OCI-LY7 (cell line): Measurements from ENCODE around the gene IMMP2L. TPM values are rescaled to one million over a fixed set of nuclear protein-coding genes. Genes with fewer than 3 reads are reported as not detected.

Experiments
- BruUV-seq: library from RNA; stranded (reverse); fragments of 400-500 nt; replicated peaks from 2 replicates; lab custom pipeline; 2021; lab: Mats Ljungman, UMichigan
- CTCF ChIA-PET: fragments of 300-600 bp; sonication (Branson Sonifier 250); formaldehyde crosslinking; loops from one replicate; lab custom pipeline; 2022; ENCODE audit warnings: antibody characterized with exemption; ENCODE audit not compliant: unreplicated experiment; lab: Charles Lee
- POLR2A ChIA-PET: fragments of 300-600 bp; sonication (Branson Sonifier 250); formaldehyde crosslinking; loops from one replicate; lab custom pipeline; 2022; ENCODE audit warnings: antibody characterized with exemption; lab: Charles Lee
- DNase-seq: peaks from one replicate; pipeline ENCODE4 v3.0.0-alpha.2; 2015; ENCODE audit warnings: low spot score
- H2AFZ ChIP-seq: fragments of 200-600 bp; sonication (generic), shearing (Covaris generic); 2 replicates; pipeline ENCODE4 v1.6.1; 2014; ENCODE audit warnings: mild to moderate bottlenecking, antibody characterized with exemption, low read length, moderate library complexity
- H3K27ac ChIP-seq: fragments of 200-600 bp; sonication (generic); 2 replicates; pipeline ENCODE4 v1.5.1; 2014; ENCODE audit warnings: mixed run types, low read depth, mild to moderate bottlenecking, moderate library complexity, low read length, inconsistent platforms; ENCODE audit not compliant: poor library complexity, severe bottlenecking
- H3K36me3 ChIP-seq: fragments of 200-600 bp; sonication (generic); 2 replicates; pipeline ENCODE4 v1.6.1; 2014; ENCODE audit warnings: mild to moderate bottlenecking, antibody characterized with exemption, low read length, moderate library complexity, mixed read lengths; ENCODE audit not compliant: insufficient read depth
- H3K4me1 ChIP-seq: fragments of 200-600 bp; sonication (generic); 2 replicates; pipeline ENCODE4 v1.5.1; 2014; ENCODE audit warnings: mild to moderate bottlenecking, low read length; ENCODE audit not compliant: insufficient read depth, poor library complexity, severe bottlenecking
- H3K4me2 ChIP-seq: fragments of 200-600 bp; sonication (generic); 2 replicates; pipeline ENCODE4 v1.6.1; 2014; ENCODE audit warnings: mild to moderate bottlenecking, low read length
- H3K4me3 ChIP-seq: fragments of 200-600 bp; sonication (generic); 2 replicates; pipeline ENCODE4 v1.5.1; 2014; ENCODE audit warnings: mild to moderate bottlenecking, low read depth, low read length; ENCODE audit not compliant: poor library complexity, severe bottlenecking
- H3K79me2 ChIP-seq: fragments of 200-600 bp; sonication (generic); 2 replicates; pipeline ENCODE4 v1.6.1; 2016; ENCODE audit warnings: low read depth, mild to moderate bottlenecking, low read length, moderate library complexity, mixed read lengths; ENCODE audit not compliant: insufficient read depth
- H3K9me2 ChIP-seq: fragments of 200-600 bp; sonication (generic); 2 replicates; pipeline ENCODE4 v1.6.1; 2016; ENCODE audit warnings: mild to moderate bottlenecking, low read length, mixed read lengths; ENCODE audit not compliant: insufficient read depth
- H3K9me3 ChIP-seq: fragments of 200-600 bp; sonication (generic); 2 replicates; pipeline ENCODE4 v1.6.1; 2014; ENCODE audit warnings: mild to moderate bottlenecking, mixed run types, low read length, mixed read lengths
- H4K20me1 ChIP-seq: fragments of 200-600 bp; sonication (generic); 2 replicates; pipeline ENCODE4 v1.6.1; 2014; ENCODE audit warnings: mild to moderate bottlenecking, antibody characterized with exemption, low read length, moderate library complexity, mixed read lengths; ENCODE audit not compliant: insufficient read depth
- EZH2phosphoT487 ChIP-seq: fragments of 200-600 bp; sonication (generic); IDR thresholded peaks from 2 replicates; pipeline ENCODE4 v1.6.1; 2018; ENCODE audit warnings: low read depth, borderline replicate concordance, mild to moderate bottlenecking, mixed run types, antibody characterized with exemption, low read length, moderate library complexity, mixed read lengths
- intact Hi-C: fragments of 100-400 bp; cut with micrococcal nuclease; formaldehyde crosslinking; loops from one replicate; pipeline ENCODE4 v1.10.0; 2022; ENCODE audit not compliant: unreplicated experiment
- total RNA-seq, 2 experiments: library from RNA; depleted of rRNA in 1 of 2; stranded (reverse); fragments of >200 nt in 1 of 2; shearing (Covaris generic) in 1 of 2; gene quantifications; 2 replicates each; pipeline ENCODE4 v1.2.3, GENCODE V29; 2014 to 2022
- TF ChIP-seq, protein P1 (sequence below): fragments of 200-600 bp; sonication (generic); conservative IDR thresholded peaks from 2 replicates; pipeline ENCODE4 v1.5.1; 2014; ENCODE audit warnings: mild to moderate bottlenecking, antibody characterized with exemption, low read length, moderate library complexity, mixed read lengths

The IMMP2L gene
- total RNA-seq, 2 experiments from 2014 or later: 8.0 to 25.4 TPM

GRCh38 chr7:111067251-111067650 lies 495.0 kb downstream of the IMMP2L start:
- intact Hi-C loops: no loop called here
- Histone ChIP-seq H3K9me2 (no peaks in the 10 kb centered on the region), H2AFZ (no peak overlapping the region), H3K4me3 (no peak overlapping the region), H4K20me1 (no peaks in the 10 kb centered on the region), H3K4me1 (no peaks in the 10 kb centered on the region), H3K4me2 (no peak overlapping the region), H3K27ac (no peak overlapping the region), H3K36me3 (no peaks in the 10 kb centered on the region), H3K9me3 (no peaks in the 10 kb centered on the region), H3K79me2 (no peaks in the 10 kb centered on the region)
- TF ChIP-seq, protein P1, sequence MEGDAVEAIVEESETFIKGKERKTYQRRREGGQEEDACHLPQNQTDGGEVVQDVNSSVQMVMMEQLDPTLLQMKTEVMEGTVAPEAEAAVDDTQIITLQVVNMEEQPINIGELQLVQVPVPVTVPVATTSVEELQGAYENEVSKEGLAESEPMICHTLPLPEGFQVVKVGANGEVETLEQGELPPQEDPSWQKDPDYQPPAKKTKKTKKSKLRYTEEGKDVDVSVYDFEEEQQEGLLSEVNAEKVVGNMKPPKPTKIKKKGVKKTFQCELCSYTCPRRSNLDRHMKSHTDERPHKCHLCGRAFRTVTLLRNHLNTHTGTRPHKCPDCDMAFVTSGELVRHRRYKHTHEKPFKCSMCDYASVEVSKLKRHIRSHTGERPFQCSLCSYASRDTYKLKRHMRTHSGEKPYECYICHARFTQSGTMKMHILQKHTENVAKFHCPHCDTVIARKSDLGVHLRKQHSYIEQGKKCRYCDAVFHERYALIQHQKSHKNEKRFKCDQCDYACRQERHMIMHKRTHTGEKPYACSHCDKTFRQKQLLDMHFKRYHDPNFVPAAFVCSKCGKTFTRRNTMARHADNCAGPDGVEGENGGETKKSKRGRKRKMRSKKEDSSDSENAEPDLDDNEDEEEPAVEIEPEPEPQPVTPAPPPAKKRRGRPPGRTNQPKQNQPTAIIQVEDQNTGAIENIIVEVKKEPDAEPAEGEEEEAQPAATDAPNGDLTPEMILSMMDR: no peak
- TF ChIP-seq EZH2phosphoT487: no peak
- CTCF ChIA-PET: no interaction called here
- no peak for DNase-seq
- no TSS peak for BruUV-seq
- POLR2A ChIA-PET: no interaction called here

- Histone ChIP-seq H3K36me3 (no peaks in the 10 kb centered on the region), H3K9me2 (no peaks in the 10 kb centered on the region), H3K4me2 (no peak overlapping the region), H2AFZ (no peak overlapping the region), H3K4me3 (no peak overlapping the region), H3K27ac (no peak overlapping the region), H4K20me1 (no peaks in the 10 kb centered on the region), H3K79me2 (no peaks in the 10 kb centered on the region), H3K4me1 (no peaks in the 10 kb centered on the region), H3K9me3 (no peaks in the 10 kb centered on the region)
- ChIA-PET CTCF (no interaction called here), POLR2A (no interaction called here)
- BruUV-seq: no TSS peak
- TF ChIP-seq, protein P1: no peak
- no peak for TF ChIP-seq EZH2phosphoT487
- intact Hi-C loops: no loop called here
- no peak for DNase-seq
Observed at GRCh38 chr7:111063166-111063565, 499.1 kb downstream of the IMMP2L start.

DNA sequence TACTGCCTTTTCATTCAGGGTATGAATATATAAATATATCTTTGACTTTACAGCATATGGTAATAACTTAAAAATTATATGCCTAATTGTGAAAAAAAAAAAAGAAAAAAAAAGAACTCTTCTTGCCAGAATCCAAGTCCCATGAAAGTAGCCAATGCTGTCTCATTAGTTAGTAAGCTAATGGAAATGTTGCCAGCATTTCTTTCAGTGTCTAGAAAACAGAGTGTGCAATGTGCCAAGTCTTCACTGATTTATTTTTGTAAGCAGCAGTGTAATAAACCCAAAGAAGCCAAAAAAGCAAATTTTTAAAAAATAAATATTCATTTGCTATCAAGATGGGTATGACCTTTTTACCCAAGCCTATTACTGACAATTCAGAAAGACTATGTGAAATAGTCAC lies 502.5 kb downstream of the IMMP2L start:
- no peaks in the 10 kb centered on the region for H3K9me3 ChIP-seq
- CTCF ChIA-PET: no interaction called here
- no peaks in the 10 kb centered on the region for H4K20me1 ChIP-seq
- no peaks in the 10 kb centered on the region for H3K9me2 ChIP-seq
- H2AFZ ChIP-seq: no peak overlapping the region
- no peaks in the 10 kb centered on the region for H3K79me2 ChIP-seq
- no peak for DNase-seq
- no TSS peak for BruUV-seq
- POLR2A ChIA-PET: interaction anchor here (0.7 kb wide), 1 partner anchor 112 kb away, joined by 3 read pairs; no protein-coding TSS in a partner anchor
- intact Hi-C loops: no loop called here
- H3K4me2 ChIP-seq: no peak overlapping the region
- H3K4me1 ChIP-seq: no peaks in the 10 kb centered on the region
- no peak overlapping the region for H3K27ac ChIP-seq
- no peak overlapping the region for H3K4me3 ChIP-seq
- TF ChIP-seq, protein P1: no peak
- TF ChIP-seq EZH2phosphoT487: no peak
- no peaks in the 10 kb centered on the region for H3K36me3 ChIP-seq
